Large intestine (tissue), 3 donors: Measurements from ENCODE around the gene TRIM7. TPM values are rescaled to one million over a fixed set of nuclear protein-coding genes. Genes with fewer than 3 reads are reported as not detected.
"Not testable (repeated sequence)": the region's sequence is repeated elsewhere in the genome, so short reads cannot be mapped to it uniquely, and the experiment has no call there.

ENCODE experiments used
- DNase-seq, 2 donors: peaks; one replicate each; pipeline versions ENCODE4 v3.0.0 to v3.0.0-alpha.2; 2013
- H3K27ac ChIP-seq: one replicate; pipeline ENCODE4 v1.5.1; 2013; ENCODE audit warnings: low read length
- H3K27me3 ChIP-seq: 2 replicates; pipeline ENCODE4 v1.6.1; 2013; ENCODE audit warnings: low read length; ENCODE audit not compliant: control insufficient read depth, insufficient read depth
- H3K36me3 ChIP-seq: 2 replicates; pipeline ENCODE4 v1.6.1; 2013; ENCODE audit warnings: low read length; ENCODE audit not compliant: control insufficient read depth, insufficient read depth
- H3K4me1 ChIP-seq: one replicate; pipeline ENCODE4 v1.6.1; 2013; ENCODE audit warnings: low read length; ENCODE audit not compliant: control insufficient read depth, insufficient read depth
- H3K4me3 ChIP-seq: one replicate; pipeline ENCODE4 v1.5.1; 2013; ENCODE audit warnings: low read length
- H3K9me3 ChIP-seq: one replicate; pipeline ENCODE4 v1.6.1; 2013; ENCODE audit warnings: mild to moderate bottlenecking, low read depth, low read length, moderate library complexity; ENCODE audit not compliant: control insufficient read depth
- WGBS: methylation state at CpG from one replicate; pipeline ENCODE4 v1.1.5; 2013; ENCODE audit warnings: low lambda C conversion rate; ENCODE audit not compliant: insufficient coverage; 5-methylcytosine and 5-hydroxymethylcytosine counted together
- polyA plus RNA-seq: library from polyadenylated mRNA; unstranded; fragments of 120-200 nt; gene quantifications from one replicate; pipeline ENCODE4 v1.2.1, GENCODE V29; 2013

Gene TRIM7
- polyA plus RNA-seq, 1 donor = 0.61 TPM

DNA sequence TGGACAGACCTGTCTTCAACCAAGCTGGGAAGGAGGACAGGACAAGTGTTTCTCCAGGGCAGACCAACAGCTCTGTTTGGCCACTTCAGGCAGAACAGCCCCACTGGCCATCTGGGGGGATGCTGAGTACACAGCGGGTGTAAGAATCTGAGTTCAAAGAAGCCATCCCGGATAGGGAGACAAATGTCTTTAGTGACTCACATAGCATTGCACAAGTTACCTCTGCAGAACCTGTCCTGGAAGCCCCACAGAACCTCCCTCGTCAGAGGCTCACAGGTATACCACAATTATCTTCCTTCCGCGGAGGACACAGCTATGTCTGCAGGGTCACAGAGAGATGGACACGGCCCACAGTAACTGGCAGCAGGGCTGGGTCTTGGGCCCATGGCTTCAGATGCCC lies 55.6 kb downstream of the TRIM7 start:
- Histone ChIP-seq H3K36me3 (no peaks in the 10 kb centered on the region), H3K4me1 (no peaks in the 10 kb centered on the region), H3K9me3 (no peaks in the 10 kb centered on the region), H3K27ac (no peak overlapping the region), H3K4me3 (no peak overlapping the region), H3K27me3 (no peaks in the 10 kb centered on the region)
- no peak for DNase-seq
- WGBS = 80% methylated on average over 1 of the region's 6 CpGs

DNA sequence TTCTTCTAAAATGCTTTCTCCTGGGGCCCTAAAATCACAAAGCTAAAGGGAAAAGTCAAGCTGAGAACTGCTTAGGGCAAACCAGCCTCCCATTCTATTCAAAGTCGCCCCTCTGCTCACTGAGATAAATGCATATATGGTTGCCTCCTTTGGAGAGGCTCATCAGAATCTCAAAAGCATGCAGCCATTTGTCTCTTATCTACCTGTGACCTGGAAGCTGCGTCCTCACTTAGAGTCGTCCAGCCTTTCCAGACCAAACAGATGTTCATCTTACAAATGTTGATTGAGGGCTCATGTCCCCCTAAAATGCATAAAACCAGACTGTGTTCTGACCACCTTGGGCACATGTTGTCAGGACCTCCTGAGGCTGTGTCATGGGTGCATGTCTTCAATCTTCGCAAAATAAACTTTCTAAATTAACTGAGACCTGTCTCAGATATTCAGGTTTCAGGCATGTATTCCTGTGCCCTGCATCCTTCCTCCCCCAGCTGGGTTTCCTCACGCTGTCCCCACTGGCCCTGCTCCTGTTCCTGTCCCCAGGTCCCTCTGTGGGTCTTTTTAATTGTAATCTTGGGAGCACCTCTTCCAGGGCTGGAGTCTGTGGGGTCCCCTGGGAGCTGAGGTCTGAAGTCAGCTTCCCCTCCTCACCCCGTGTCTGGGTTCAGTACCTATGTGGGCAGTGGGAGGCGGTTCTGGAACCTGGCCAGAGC lies 57.9 kb downstream of the TRIM7 start, which contains the start of gene OR2V2:
TSS of gene OR2V2 (plus strand) at position 660 of the 710 bp plus-strand sequence. CDS start 7,357 bp downstream, outside the sequence.
- H3K27ac ChIP-seq, H3K27me3 ChIP-seq, H3K9me3 ChIP-seq, DNase-seq, H3K4me1 ChIP-seq, H3K36me3 ChIP-seq, H3K4me3 ChIP-seq: not testable (repeated sequence)
- WGBS = no CpG with 5 or more reads among the region's 7 CpGs

DNA sequence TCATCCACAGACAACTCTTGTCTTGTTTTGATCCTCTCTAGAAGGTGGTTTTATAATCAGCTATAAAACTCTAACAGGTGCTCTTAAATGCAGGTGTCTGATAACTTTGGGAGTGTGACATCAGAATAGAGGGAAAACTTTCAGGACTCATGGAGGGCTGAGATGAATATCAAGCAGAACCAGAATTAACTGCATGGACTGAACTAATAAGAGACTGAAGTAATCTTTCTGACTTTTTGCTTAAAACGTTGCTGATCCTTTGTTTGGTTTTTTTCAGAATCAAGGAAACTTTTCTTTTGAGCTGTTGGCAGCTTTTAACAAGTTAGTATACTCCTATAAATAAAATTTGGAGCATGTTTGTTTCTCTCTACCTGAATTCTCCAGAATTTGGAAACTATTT lies 59.9 kb downstream of the TRIM7 start:
- WGBS = no CpG with 5 or more reads among the region's 1 CpG
- H3K9me3 ChIP-seq = no peaks in the 10 kb centered on the region
- DNase-seq = no peak

More for the DNA sequence above, 59.9 kb downstream of the TRIM7 start:
- H3K27ac ChIP-seq = no peak overlapping the region
- peaks cover 7% of the 10 kb centered on the region for H3K27me3 ChIP-seq
- H3K4me3 ChIP-seq = no peak overlapping the region
- H3K4me1 ChIP-seq = no peaks in the 10 kb centered on the region
- no peaks in the 10 kb centered on the region for H3K36me3 ChIP-seq

Other genes with a start within 250 kb of the TRIM7 start
- gene BTNL3, start 216.3 kb downstream of the TRIM7 start, polyA plus RNA-seq = 158 TPM
- 11.6 TPM for gene BTNL9, start 164.9 kb downstream of the TRIM7 start, polyA plus RNA-seq
- not detected for gene OR2V1, start 74.0 kb downstream of the TRIM7 start, polyA plus RNA-seq
- not detected for gene OR2V2, start 57.6 kb downstream of the TRIM7 start, polyA plus RNA-seq
- gene TRIM41, start 18.1 kb upstream of the TRIM7 start, polyA plus RNA-seq = 22.4 TPM
- gene RACK1, start 38.7 kb upstream of the TRIM7 start, polyA plus RNA-seq = 3,389 TPM
- gene TRIM52, start 55.9 kb upstream of the TRIM7 start, polyA plus RNA-seq = 33.0 TPM
- gene OR4F3, start 162.1 kb upstream of the TRIM7 start, polyA plus RNA-seq = 0.07 TPM